CD4-positive, alpha-beta T cell treated with Interleukin-6 for 4 hours (primary cell): Measurements from ENCODE around the gene LEMD3.

Experiments used
- DNase-seq: peaks from one replicate; pipeline ENCODE4 v3.0.0-alpha.2; 2020; ENCODE audit warnings: mixed read lengths

Gene LEMD3

DNA sequence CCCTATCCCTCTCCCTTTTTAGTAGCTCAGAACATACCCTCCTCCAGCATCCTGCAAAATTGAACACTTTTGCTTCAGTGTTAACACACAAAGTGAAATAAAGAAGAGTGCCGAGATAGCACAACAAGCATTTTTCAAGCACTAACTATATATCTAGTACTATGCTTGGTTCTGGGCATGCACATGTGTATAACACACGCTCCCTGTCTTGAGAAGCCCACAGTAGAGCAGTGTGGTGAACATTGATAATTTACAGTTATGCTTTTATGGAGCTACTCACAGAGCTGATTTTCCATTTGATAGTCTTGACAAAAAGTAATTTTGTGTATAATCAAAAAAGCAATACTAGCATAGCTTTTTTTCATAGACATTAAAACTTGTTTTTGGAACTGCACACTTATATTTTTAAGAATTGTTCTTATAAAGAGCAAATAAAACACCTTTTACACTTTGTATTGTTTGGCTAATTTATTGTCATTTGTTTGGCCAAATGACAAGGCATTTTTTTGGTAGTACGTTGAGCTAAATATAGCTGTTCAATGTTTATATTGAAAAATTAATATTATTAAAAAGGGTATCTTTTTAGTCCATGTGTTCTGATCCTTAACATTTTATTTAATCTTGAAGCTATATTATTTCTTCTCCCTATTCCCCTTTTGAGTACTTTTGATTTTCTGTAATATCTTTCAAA, 39.7 kb downstream of the LEMD3 start:
- DNase-seq = no peak

GRCh38 chr12:65209655-65210043, 40.3 kb downstream of the LEMD3 start:
- no peak for DNase-seq

DNA sequence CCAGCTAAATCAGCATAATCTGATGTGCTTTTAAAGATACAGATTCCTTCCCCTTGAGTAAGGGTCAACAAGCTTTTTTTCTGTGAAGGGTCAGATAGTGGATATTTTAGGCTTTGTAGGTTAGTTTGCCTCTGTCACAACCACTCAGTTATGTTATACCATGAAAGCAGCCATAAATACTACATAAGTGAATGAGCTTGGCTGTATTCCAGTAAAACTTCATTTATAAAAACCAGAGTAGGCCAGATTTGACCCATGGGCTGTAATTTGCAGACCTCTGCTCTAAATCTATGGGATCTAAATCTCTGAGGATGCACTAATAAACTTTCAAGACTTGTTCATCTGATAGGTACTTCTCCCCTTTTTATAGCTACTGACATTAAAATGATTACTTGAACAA, 47.7 kb downstream of the LEMD3 start:
- DNase-seq = no peak

DNA sequence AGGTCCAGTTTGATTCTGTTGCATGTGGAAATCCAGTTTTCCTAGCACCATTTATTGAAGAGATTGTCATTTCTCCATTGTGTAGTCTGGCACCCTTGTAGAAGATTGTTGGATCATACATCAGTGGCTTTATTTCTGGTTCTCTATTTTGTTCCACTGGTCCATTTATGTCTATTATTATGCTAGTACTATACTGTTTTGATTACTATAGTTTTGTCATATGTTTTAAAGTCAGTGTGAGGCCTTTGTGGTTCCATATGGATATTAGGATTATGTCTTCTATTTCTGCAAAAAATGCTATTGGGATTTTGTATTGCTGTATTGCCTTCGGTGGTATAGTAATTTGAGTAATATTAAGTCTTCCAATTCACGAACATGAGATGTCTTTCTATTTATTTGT, 51.4 kb downstream of the LEMD3 start:
- DNase-seq = no peak

GRCh38 chr12:65229441-65229840, 60.1 kb downstream of the LEMD3 start:
- DNase-seq = no peak

DNA sequence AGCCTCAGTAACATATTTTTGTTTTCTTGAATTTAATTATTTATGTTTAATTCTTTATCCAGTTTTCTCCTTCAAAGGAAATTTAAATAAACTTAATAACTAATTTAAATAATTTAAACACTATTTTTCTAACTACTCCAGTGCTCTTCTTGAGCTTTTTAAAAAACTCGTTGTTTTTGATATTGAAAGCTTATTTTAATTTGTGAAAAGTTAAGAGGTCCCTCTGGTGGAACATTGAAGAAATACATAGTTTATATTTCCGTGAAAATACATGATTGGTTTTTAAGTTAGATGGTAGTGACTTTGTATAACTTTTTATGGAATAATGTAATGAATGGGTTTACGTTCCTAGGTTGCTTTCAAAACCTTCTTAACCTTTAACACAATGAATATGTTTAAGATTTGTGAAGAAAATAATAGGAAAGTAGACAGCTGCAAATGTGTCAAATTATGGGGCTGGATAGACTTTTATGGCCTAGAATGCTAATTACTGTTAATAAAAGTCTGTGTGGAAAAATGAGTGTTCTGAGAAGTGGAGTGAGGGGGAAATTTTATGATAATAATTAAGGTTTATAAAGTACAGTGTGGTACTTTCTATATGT, 63.2 kb downstream of the LEMD3 start:
- DNase-seq = no peak

DNA sequence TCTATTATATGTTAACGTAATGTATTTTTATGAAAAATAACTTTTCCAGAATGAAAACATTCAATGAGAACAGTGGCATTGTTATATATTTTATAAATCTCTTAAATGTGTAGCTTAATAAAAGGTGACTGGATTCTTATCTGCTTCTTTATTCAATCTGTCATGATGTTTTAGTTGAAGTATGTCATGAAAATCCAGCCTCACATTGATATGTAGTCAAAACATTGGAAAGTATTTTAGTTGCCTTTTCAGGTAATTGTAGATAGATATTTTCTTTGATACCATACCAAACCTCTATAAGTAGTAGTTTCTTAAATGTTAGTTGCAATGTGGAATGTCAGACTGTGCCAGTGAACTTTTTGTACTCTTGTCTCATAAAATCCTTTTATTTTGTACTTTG, 67.8 kb downstream of the LEMD3 start:
- DNase-seq = no peak

DNA sequence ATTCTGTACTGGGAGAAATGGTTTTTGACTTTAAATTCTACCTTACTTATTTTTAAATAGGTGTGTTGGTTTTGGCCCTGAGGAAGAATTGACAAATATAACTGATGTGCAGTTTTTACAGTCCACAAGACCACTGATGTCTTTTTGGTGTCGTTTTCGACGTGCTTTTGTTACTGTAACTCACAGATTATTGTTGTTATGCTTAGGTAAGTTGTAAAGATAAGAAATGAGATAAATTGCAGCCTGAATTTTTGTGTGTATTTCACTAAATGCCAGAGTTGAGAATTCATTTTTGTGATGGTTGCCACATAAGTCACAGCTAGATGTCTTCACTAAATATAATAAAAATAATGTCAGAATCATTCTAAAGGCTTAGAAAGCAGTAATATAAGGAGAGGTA, 69.2 kb downstream of the LEMD3 start:
- DNase-seq = no peak

GRCh38 chr12:65248656-65249633, 79.6 kb downstream of the LEMD3 start:
- no peak for DNase-seq

GRCh38 chr12:65252515-65252914, 83.1 kb downstream of the LEMD3 start:
- no peak for DNase-seq

GRCh38 chr12:65257986-65258385, 88.6 kb downstream of the LEMD3 start:
- DNase-seq = no peak

DNA sequence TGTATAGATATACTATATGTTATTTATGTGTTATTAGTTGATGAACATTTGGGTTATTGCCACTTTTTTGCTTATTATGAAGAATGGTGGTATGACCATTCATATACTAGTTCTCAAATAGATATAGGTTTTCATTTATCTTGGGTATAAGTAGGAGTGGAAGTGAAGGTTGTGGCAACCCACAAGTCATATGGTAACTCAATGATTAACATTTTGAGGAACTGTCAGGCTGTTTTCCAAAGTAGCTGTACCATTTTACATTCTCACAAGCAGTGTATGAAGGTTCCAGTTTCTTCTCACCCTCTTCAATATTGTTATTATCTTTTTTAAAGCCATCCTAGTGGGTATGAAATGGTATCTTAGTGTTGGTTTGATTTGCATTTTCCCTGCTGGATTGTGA, 90.1 kb downstream of the LEMD3 start:
- DNase-seq = no peak

DNA sequence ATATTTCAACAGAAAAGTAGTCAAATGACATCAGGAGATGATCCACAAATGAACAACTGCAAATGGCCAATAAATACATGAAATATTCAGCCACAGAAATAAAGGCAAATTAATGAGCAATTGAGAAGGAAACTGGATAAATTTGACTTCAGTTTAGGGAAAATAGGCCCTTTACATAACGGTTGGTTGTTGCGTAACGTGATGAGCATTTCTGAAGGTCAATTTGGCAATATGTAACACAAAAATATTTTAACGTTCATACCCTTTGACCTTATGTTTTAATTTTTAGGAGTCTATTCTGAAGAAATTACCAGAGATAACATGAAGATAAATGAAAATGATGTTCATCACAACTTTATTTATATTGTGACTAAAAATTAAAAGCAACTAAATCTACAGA, 94.4 kb downstream of the LEMD3 start:
- no peak for DNase-seq

- DNase-seq = no peak
Observed at GRCh38 chr12:65266408-65266807, 97.0 kb downstream of the LEMD3 start.

DNA sequence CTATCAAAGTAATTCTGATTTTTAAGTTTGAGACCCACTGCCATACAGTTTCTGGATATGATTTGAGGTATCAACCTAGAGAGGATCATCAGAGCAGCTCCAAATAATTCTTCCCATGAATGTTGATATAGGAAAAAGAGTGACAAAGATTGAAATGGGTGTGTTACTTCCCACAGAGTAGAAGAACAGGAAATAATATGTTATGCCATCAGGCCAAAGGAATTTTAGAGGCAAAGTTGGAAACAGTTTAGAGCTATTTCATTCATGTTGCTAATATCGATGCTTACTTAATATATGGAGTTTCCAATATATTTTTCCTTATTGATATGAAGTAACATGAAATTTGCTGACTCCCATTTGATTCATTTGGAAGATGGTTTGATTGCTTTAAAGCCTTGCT, 100.2 kb downstream of the LEMD3 start:
- no peak for DNase-seq

GRCh38 chr12:65274602-65275272, 105.4 kb downstream of the LEMD3 start:
- no peak for DNase-seq

DNA sequence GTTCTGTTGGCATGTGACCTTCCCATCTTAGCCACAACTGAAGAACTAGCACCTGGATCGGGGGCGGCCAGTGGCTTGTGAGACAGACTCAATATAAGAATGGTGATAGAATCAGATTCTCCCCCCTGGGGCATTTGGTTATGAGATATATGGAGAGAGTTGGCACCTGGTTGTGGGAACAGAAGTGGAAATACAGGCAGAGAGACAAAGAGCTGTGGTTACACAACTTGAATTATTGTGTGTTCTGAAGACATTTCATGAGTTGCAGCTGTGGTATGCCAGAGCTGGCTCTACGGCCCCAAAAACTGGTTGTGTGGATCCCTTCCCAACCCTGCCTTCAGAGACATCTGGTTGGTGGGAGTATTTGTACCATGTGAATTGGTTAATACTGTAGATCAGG, 106.2 kb downstream of the LEMD3 start:
- no peak for DNase-seq

- DNase-seq = no peak
Observed at GRCh38 chr12:65276916-65277530, 107.6 kb downstream of the LEMD3 start.

GRCh38 chr12:65277994-65278575, 108.7 kb downstream of the LEMD3 start:
- no peak for DNase-seq

DNA sequence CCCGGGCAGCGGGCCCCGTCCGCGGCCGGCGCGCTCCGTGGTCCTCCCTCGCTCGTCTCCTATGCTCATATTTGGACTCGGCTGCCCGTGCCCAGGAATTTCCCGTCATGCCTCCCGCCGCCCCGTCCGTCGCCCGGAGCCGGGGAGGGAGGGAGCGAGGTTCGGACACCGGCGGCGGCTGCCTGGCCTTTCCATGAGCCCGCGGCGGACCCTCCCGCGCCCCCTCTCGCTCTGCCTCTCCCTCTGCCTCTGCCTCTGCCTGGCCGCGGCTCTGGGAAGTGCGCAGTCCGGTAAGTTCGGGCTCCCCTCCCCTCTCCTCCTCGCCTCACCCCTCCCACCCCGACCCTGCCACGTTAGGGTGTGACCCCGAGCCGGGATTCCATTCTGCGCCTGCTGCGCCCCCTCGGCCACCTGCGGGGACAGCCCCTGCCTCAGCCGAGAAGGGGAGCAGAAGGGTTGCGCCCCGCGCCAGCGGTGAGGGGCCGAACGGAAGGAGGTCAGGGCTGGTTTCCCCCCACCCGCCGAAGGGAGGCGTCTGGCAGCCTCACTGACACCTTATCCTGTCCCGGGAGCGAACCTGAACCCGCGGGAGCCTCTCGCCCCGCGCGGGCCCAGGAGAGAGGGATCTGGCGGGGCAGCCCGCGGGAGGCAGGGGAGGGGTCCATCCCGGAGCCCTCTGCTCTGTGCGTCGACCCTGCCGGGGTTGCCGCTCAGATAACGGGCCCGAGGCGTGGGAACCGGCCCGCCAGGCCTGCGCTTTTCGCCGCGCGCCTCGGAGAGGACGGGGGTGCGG, 109.4 kb downstream of the LEMD3 start, which contains the start of gene MSRB3:
TSS of gene MSRB3 (plus strand) at position 108 of the 793 bp plus-strand sequence. CDS start 29,897 bp downstream, outside the sequence.
- DNase-seq = peak; percentile 9

DNA sequence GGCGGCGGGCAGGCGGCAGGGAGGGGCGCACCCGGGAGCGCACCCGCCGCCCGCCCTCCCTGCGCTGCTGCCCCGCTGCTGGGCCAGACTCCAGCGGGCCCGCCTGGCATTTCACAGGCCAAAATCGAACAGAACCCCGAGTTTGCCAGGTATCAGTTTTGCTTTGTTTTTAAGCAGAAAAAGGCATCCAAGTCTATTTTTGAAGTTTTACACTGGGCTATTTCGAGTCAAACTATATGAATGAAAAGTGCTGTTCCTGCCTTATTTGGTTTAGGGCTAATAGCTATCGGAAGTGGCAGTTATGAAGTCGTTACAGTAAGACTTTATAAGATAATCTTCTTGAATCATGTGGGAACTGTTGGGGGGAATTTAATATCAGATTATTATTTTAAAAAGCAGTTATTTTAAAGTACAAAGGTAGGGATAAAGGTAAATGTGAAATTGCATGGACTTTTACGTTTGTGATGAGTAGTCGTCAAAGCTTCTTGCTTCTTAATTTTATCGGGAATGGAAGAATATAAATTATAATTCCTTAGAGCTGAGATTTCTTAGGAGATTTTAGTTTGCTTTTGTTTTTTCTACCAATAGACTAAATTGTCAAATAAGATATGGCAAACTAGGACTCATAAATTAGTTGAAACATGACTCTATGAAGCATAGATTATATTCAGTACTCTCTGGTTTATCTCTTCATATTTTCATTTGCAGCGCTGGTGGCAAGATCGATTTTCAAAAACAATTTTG, 110.2 kb downstream of the LEMD3 start:
- DNase-seq = no peak
